Left renal cortex interstitium (tissue), 4 donors: Measurements from ENCODE around the gene ELFN1. TPM values are rescaled to one million over a fixed set of nuclear protein-coding genes. Genes with fewer than 3 reads are reported as not detected.
"Not testable (repeated sequence)": the region's sequence is repeated elsewhere in the genome, so short reads cannot be mapped to it uniquely, and the experiment has no call there.

Source experiments
- DNase-seq, 4 donors: peaks; one replicate each; pipeline ENCODE4 v3.0.0-alpha.2; 2013; ENCODE audit warnings: low read depth in 4 of 4, low spot score in 2 of 4, missing footprints in 1 of 4
- polyA plus RNA-seq, 4 donors: library from polyadenylated mRNA; unstranded; fragments of 120-200 nt; gene quantifications; one replicate each; pipeline ENCODE4 v1.2.1, GENCODE V29; 2013; ENCODE audit not compliant: insufficient read length in 4 of 4

The ELFN1 gene
- polyA plus RNA-seq, 4 donors, result 11.7 to 22.0 (median 17.5) TPM

- DNase-seq, result no peak
Measured at GRCh38 chr7:1749351-1749863, 79.3 kb downstream of the ELFN1 start.

- DNase-seq, result no peak
Measured at GRCh38 chr7:1749864-1750466, 79.9 kb downstream of the ELFN1 start.

GRCh38 chr7:1750541-1751021 is 80.5 kb downstream of the ELFN1 start:
- no peak for DNase-seq

GRCh38 chr7:1752111-1752510 is 82.0 kb downstream of the ELFN1 start:
- no peak for DNase-seq

GRCh38 chr7:1752771-1753563 is 82.9 kb downstream of the ELFN1 start:
- DNase-seq, result no peak

GRCh38 chr7:1753564-1753867 is 83.4 kb downstream of the ELFN1 start:
- DNase-seq, result no peak

GRCh38 chr7:1754345-1754908 is 84.3 kb downstream of the ELFN1 start:
- DNase-seq, result no peak

- DNase-seq, result no peak
Measured at GRCh38 chr7:1755783-1756625, 85.9 kb downstream of the ELFN1 start.

GRCh38 chr7:1757601-1758000 is 87.5 kb downstream of the ELFN1 start:
- DNase-seq, result no peak

GRCh38 chr7:1758028-1758858 is 88.2 kb downstream of the ELFN1 start:
- no peak for DNase-seq

- DNase-seq, result no peak
Measured at GRCh38 chr7:1758859-1759521, 88.9 kb downstream of the ELFN1 start.

GRCh38 chr7:1761097-1761496 is 91.0 kb downstream of the ELFN1 start:
- DNase-seq, result no peak

GRCh38 chr7:1761774-1762173 is 91.7 kb downstream of the ELFN1 start:
- DNase-seq, result no peak

GRCh38 chr7:1762238-1762945 is 92.3 kb downstream of the ELFN1 start:
- no peak for DNase-seq

- no peak for DNase-seq
Measured at GRCh38 chr7:1763033-1763432, 93.0 kb downstream of the ELFN1 start.

GRCh38 chr7:1763911-1764310 is 93.8 kb downstream of the ELFN1 start:
- DNase-seq, result not testable (repeated sequence)

- DNase-seq, result no peak
Measured at GRCh38 chr7:1765336-1765735, 95.3 kb downstream of the ELFN1 start.

GRCh38 chr7:1767524-1767923 is 97.4 kb downstream of the ELFN1 start:
- no peak for DNase-seq

- DNase-seq, result no peak
Measured at GRCh38 chr7:1768832-1769231, 98.8 kb downstream of the ELFN1 start.
